GM04503 (cell line): ENCODE data around the gene GUCY1A1.

Experiments used
- DNase-seq: peaks from one replicate; pipeline ENCODE4 v3.0.0-alpha.2; 2012; ENCODE audit warnings: low read depth

GUCY1A1 gene

DNA sequence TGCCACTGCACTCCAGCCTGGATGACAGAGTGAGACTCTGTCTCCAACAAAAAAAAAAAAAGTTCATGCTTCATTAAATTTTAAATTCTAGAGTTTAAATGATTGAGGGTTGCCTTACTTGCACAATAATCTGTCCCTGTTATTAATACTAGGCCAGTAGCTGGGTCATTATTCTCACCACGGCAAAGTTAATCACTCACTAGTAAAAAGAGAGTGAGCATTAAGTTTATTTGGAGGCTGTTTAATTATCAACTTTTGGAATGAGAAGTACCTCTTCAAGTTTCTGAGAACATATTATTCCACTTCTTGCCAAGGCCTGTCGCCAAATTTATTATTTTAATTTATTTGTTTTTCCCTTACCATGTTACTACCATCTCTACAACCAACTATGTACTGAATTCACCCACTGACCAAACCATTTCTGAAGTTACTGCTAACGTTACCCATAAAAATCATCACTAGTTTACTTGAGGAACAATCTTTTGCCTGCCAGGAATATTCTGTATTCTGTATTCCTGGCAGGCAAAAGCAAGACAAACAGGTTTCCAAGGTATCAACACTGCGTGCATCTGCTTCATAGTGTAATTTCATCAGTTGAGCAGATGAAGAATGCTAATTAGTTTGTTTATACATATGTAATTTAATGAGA, 26.5 kb downstream of the GUCY1A1 start:
- no peak for DNase-seq

DNA sequence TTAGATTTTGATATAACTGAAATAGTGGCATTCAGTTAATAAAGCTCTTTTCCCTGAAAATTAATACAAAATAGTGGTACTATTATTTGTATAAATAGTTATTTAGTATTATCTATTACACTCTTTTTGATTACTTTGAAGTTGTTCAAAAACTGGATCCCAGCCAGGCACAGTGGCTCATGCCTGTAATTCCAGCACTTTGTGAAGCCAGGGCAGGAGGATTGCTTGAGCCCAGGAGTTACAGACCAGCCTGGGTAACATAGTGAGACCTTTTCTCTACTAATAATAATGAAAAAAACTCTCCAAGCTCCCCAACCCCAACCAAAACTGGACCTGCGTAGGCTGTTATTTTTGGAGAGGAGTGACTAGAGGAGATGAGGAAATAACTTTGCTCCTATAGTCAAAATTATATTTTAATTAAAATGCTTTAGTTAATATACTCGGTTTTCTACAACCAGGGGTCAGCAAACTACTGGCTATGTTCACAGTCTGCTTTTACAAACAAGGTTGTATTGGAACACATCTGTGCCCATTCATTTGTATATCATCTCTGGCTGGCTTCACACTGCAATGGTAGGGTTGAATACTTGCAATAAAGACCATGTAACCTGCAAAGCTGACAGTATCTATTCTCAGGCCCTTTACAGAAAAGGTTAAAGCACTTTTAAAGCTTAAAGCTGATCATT, 27.6 kb downstream of the GUCY1A1 start:
- no peak for DNase-seq

- DNase-seq = no peak
Measured at GRCh38 chr4:155696226-155696625, 29.6 kb downstream of the GUCY1A1 start.

DNA sequence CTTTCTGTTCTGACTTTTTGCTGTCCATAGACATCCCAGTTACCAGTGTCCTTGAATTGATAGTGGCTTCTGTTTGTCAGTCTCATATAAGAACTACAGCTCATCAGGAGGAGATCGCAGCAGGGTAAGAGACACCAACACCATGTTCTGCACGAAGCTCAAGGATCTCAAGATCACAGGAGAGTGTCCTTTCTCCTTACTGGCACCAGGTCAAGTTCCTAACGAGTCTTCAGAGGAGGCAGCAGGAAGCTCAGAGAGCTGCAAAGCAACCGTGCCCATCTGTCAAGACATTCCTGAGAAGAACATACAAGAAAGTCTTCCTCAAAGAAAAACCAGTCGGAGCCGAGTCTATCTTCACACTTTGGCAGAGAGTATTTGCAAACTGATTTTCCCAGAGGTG, 30.1 kb downstream of the GUCY1A1 start:
- DNase-seq = no peak

GRCh38 chr4:155701827-155702226, 35.2 kb downstream of the GUCY1A1 start:
- DNase-seq = no peak

GRCh38 chr4:155703486-155704247, 37.0 kb downstream of the GUCY1A1 start:
- no peak for DNase-seq

DNA sequence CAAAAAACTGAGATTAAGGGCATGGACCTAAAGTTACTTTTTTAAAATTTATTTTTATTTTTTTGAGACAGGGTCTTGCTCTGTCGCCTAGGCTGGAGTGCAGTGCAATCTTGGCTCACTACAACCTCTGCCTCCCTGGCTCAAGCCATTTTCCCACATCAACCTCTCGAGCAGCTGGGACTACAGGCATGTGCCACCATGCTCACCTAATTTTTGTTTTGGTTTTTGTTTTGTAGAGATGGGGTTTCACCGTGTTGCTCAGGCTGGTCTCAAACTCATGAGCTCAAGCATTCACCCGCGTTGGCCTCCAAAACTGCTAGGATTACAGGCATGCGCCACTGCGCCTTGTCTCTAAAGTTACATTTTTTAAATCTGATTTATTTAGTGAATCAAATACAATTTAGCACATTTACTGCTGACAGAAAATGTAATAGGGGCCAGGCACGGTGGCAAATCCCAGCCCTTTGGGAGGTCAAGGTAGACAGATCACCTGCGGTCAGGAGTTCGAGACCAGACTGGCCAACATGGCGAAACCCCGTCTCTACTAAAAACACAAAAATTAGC, 38.3 kb downstream of the GUCY1A1 start:
- DNase-seq = no peak

DNA sequence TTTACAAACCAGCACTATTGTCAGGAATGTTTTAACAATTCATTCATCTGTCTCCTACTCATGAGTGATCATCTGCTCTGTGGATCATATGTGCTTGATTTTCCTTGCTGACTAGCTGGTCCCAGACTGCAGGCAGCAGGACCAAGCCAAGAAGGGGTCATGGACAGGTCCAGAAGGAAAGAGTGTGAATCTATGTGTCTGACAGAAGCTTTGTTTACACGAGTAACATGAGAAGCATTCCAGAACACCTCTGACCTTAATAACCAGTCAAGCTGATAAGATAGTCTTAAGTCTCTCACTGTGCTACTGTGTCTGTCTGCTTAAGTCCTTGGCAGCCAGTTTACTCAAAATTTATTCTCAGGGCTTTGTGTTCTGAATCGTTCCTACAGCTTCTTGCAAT, 39.0 kb downstream of the GUCY1A1 start:
- DNase-seq = no peak

GRCh38 chr4:155706147-155706546, 39.5 kb downstream of the GUCY1A1 start:
- no peak for DNase-seq

DNA sequence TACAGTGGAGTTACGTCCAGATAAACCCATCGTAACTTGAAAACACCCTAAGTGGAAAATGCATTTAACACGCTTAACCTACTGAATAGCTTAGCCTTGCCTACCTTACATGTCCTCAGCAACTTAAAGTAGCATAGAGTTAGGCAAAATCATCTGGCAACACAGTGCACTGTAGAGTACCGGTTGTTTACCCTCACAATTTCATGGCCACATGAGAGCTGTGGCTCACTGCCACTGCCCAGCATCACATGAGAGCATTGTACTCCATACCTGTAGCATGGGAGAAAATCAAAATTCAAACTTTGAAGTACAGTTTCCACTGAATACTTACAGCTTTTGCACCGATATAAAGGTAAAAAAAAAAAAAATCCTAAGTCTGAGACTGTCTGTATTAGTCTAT, 40.6 kb downstream of the GUCY1A1 start:
- no peak for DNase-seq

- no peak for DNase-seq
Measured at GRCh38 chr4:155708782-155709181, 42.1 kb downstream of the GUCY1A1 start.

- DNase-seq = no peak
Measured at GRCh38 chr4:155709918-155710317, 43.3 kb downstream of the GUCY1A1 start.

DNA sequence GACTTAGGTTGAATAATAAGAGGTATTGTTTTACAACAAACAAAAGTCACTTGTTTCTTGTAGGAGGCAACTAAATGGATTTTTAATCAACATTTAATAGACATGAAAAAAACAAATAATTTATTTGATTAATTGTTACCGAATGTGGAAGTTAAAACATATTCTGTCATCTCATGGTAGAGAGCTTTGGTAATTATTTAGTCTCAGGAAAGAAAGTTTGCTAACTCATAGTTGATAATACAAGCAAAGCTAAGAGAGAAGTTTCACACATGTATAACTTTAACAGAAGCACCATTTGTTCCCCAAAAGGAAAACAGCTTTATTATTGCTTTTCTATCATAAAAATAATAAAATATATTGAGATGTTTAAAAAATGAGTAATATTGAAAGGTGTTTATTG, 44.9 kb downstream of the GUCY1A1 start:
- no peak for DNase-seq

GRCh38 chr4:155712846-155713245, 46.2 kb downstream of the GUCY1A1 start:
- DNase-seq = no peak

- DNase-seq = no peak
Measured at GRCh38 chr4:155713911-155714310, 47.3 kb downstream of the GUCY1A1 start.

DNA sequence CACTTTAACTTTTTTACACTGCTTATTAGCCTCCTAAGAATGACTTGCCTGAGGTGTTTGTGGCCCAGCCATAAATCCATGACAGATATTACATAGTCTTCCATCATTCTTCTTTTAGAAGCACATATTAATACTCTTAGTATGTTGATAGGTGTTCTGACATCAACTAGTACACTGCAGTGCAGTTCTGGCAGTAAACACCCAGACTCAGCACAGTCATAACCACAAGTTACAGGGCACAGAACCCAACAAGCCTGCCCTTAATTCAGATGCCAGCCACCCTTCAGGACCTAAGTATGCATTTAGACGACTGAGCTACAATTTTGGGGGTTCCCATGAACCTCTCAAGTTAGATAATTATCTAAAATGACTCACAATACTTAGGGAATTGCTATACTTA, 55.7 kb downstream of the GUCY1A1 start:
- DNase-seq = no peak

GRCh38 chr4:155722816-155723499, 56.3 kb downstream of the GUCY1A1 start:
- no peak for DNase-seq

- no peak for DNase-seq
Measured at GRCh38 chr4:155724731-155725130, 58.1 kb downstream of the GUCY1A1 start.

- DNase-seq = no peak
Measured at GRCh38 chr4:155734065-155734464, 67.4 kb downstream of the GUCY1A1 start.

DNA sequence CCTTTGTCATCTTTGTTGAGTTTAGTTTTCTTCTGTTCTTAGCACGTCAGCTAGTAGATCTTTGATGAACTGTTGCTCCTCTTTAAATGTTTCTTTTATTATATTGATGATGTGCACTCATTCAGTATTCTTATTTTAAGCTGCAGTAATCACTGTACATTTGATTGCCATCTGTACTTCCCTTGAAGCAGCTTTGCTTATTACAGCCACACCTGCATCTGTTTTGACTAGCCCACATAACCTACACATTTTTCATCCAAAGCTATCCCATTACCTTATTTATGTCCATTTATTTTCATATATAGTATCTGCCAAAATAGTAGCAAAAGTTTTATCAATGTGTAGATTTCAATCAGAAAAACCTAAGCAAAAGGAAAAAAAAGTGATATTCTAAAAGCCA, 68.3 kb downstream of the GUCY1A1 start:
- DNase-seq = no peak

- no peak for DNase-seq
Measured at GRCh38 chr4:155735496-155735895, 68.8 kb downstream of the GUCY1A1 start.

- DNase-seq = peak; percentile 62
Measured at GRCh38 chr4:155738548-155738947, 71.9 kb downstream of the GUCY1A1 start.
